ENCODE results near the gene GJB2. TPM values are rescaled to one million over a fixed set of nuclear protein-coding genes. Genes with fewer than 3 reads are reported as not detected.
A peak's percentile ranks its signal among the peaks of the same experiment; 100 is the strongest.

The GJB2 gene
- total RNA-seq, 4 donors from 2014 or later = 0.46 to 3.1 (median 1.4) TPM

DNA sequence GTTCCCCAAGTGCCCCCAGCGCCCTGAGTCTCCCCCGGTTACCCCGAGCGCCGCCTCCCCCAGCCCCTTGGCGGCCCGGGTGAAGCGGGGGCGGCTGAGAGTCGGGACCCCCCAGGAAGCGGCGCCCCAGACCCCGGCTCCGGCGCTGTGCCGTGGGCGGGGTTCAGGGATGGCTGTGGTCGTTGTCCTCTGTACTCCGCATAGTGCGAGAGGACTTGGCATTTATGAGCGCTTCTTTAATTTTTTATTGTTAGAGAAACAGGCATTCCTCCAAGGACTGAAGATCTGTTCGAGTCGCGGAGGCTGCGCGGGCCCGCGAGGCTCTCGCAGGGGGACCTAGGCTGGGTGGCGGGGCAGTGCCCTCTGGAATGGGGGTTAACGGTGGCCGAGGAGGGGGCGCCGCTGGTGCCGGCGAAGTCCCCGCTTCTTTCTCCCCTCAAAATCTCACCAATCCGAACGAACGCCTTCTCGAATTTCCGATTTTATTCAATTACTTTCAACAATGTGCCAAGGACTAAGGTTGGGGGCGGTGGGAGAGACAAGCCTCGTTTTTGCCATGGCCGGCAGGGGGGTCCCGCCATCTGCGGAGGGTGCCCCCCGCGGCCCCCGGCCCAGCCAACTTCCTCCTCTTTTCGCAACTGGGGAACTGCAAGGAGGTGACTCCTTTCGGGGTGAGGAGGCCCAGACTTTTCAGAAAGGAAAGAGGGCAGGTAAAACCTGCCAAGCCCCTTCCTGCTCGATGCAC is 596 bp upstream of the GJB2 start:
- DNase-seq = no peak
- TF ChIP-seq, protein P1, sequence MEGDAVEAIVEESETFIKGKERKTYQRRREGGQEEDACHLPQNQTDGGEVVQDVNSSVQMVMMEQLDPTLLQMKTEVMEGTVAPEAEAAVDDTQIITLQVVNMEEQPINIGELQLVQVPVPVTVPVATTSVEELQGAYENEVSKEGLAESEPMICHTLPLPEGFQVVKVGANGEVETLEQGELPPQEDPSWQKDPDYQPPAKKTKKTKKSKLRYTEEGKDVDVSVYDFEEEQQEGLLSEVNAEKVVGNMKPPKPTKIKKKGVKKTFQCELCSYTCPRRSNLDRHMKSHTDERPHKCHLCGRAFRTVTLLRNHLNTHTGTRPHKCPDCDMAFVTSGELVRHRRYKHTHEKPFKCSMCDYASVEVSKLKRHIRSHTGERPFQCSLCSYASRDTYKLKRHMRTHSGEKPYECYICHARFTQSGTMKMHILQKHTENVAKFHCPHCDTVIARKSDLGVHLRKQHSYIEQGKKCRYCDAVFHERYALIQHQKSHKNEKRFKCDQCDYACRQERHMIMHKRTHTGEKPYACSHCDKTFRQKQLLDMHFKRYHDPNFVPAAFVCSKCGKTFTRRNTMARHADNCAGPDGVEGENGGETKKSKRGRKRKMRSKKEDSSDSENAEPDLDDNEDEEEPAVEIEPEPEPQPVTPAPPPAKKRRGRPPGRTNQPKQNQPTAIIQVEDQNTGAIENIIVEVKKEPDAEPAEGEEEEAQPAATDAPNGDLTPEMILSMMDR (IDR thresholded peaks at IDR 0.05) = no peak
- no peak for TF ChIP-seq POLR2A (IDR thresholded peaks at IDR 0.05)
- H3K9me3 ChIP-seq = no peaks in the 10 kb centered on the region
- intact Hi-C loops (cut with DNase I) = loop anchor here (5.0 kb wide), 1 partner anchor 289 kb away; no protein-coding TSS in a partner anchor
- H3K27me3 ChIP-seq = no peaks in the 10 kb centered on the region
- WGBS, 2 donors = 2 to 5% methylated on average over 34 to 36 of the region's 53 CpGs
- H3K27ac ChIP-seq = no peak overlapping the region
- no peaks in the 10 kb centered on the region for H3K36me3 ChIP-seq
- H3K4me3 ChIP-seq (replicated peaks in 1 of 3) = peak overlapping the region in 2 of 3 donors; percentile 64 to 90
- H3K4me1 ChIP-seq = peaks cover 5 to 22% of the 10 kb centered on the region in 2 donors

DNA sequence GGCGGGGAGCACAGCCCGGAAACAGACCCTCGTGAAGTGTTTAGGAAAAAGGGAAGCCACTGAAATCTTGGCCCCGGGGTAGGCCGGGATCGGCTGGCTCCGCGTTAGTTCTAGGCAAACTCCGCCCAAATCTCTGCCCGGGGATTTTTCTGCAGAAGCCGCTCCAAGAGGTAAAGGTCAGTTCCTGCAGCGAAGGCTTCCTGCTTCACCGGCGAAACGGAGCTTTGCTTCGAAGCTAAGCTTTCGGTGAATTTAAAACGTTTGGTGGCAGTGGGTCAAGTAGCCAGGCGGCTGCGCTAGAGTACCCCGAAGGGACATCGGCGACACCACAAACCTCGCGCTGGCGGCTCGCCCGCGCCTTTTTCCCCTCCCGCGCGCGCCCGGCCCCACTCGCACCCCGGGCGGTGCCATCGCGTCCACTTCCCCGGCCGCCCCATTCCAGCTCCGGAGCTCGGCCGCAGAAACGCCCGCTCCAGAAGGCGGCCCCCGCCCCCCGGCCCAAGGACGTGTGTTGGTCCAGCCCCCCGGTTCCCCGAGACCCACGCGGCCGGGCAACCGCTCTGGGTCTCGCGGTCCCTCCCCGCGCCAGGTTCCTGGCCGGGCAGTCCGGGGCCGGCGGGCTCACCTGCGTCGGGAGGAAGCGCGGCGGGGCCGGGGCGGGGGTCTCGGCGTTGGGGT is 441 bp downstream of the GJB2 start:
- Histone ChIP-seq H3K36me3 (no peaks in the 10 kb centered on the region), H3K4me3 (replicated peaks in 1 of 3) (peak overlapping the region; percentile 40 to 90 (median 64)), H3K27ac (no peak overlapping the region), H3K4me1 (peaks cover 5 to 22% of the 10 kb centered on the region in 2 donors), H3K9me3 (no peaks in the 10 kb centered on the region), H3K27me3 (no peaks in the 10 kb centered on the region)
- TF ChIP-seq POLR2A (IDR thresholded peaks at IDR 0.05) = no peak
- TF ChIP-seq, protein P1 (IDR thresholded peaks at IDR 0.05) = no peak
- peak; percentile 39 to 40 for DNase-seq
- WGBS, 2 donors = 0 to 4% methylated on average over 17 to 42 of the region's 73 CpGs
- intact Hi-C loops (cut with DNase I) = loop anchor here (5.0 kb wide), 1 partner anchor 290 kb away; no protein-coding TSS in a partner anchor

- Histone ChIP-seq H3K9me3 (no peaks in the 10 kb centered on the region), H3K4me3 (replicated peaks in 1 of 3) (peak overlapping the region; percentile 40 to 90 (median 64)), H3K4me1 (peaks cover 5 to 22% of the 10 kb centered on the region in 2 donors), H3K27ac (no peak overlapping the region), H3K36me3 (no peaks in the 10 kb centered on the region), H3K27me3 (no peaks in the 10 kb centered on the region)
- peak; percentile 17 to 29 for DNase-seq
- WGBS, 2 donors = 38 to 41% methylated on average over 22 to 23 of the region's 24 CpGs
- intact Hi-C loops (cut with DNase I) = loop anchor here (5.0 kb wide), 1 partner anchor 291 kb away; no protein-coding TSS in a partner anchor
- TF ChIP-seq, protein P1 (IDR thresholded peaks at IDR 0.05) = no peak
- no peak for TF ChIP-seq POLR2A (IDR thresholded peaks at IDR 0.05)
Measured at GRCh38 chr13:20191311-20192157, 1.2 kb downstream of the GJB2 start.

DNA sequence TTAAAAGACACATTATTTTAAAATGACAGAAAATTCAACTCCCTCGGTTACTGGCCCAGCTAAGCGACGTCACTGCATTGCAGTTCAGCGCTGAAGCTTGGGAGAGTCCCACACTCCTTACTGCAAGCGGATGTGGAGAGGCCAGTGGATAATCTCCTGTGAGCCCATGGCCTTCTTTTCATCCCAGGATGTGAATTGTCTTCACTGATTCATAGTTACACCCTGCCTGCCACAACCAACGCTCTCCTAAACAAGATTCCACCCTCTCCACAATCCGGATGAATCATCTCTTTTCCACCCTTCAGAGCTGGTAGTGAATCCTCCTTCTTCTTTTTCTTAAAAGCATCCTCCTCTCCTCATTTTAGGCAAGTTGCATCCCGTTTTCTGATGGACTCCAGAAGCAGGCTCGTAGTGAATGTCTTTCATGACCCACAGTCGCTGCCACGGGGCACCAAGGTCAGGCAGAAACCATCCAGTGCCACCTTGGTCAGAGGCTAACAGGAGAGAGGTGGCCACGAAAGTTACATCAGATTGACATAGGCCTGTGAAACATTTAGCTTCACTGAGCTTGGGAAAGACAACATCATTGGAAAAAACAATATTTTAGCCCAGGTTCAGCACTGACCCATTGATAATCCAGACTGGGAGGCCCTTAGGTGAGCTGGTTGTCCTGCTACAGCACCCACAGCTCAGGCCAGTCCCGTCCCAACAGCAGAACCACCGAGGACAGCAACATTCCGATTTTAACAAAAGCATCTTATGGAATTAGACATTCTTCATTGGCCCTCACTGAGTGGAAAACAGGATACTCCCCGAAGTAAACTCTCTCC is 2.0 kb downstream of the GJB2 start:
- WGBS, 2 donors = 92 to 93% methylated on average over 16 of the region's 16 CpGs
- Histone ChIP-seq H3K27me3 (no peaks in the 10 kb centered on the region), H3K9me3 (no peaks in the 10 kb centered on the region), H3K36me3 (no peaks in the 10 kb centered on the region), H3K4me3 (replicated peaks in 1 of 3) (no peak overlapping the region), H3K4me1 (peaks cover 5 to 22% of the 10 kb centered on the region in 2 donors), H3K27ac (no peak overlapping the region)
- intact Hi-C loops (cut with DNase I) = loop anchor here (5.0 kb wide), 1 partner anchor 292 kb away; no protein-coding TSS in a partner anchor
- no peak for DNase-seq
- TF ChIP-seq POLR2A (IDR thresholded peaks at IDR 0.05) = no peak
- TF ChIP-seq, protein P1 (IDR thresholded peaks at IDR 0.05) = no peak
